ENCODE data around the gene INSYN2B.

The INSYN2B gene

DNA sequence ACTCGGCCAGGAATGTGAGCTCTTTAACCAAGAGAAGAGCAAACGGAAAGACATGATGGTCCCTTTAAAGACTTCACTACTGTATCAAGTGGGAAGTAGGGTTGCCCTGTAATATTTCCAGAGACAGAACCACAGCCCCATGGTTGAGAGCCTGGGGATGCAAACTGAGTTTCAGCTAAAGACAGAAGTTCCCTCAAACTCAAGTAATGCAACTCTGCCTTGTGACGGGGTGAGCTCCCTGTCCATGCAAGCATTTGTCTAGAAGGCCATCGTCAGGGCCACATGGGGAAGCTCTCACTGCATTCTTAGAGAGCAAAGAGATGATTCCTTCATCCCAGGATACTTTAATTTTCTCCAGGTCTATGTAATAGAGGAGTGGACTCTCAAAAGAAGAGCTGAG is 82.8 kb downstream of the INSYN2B start:
- Histone ChIP-seq H3K4me1 (ENCODE audit: insufficient read depth, low read length) (no peaks in the 10 kb centered on the region), H2AFZ (ENCODE audit: low read depth, low read length) (no peak overlapping the region), H3K9me3 (ENCODE audit: insufficient read depth, low read length, severe bottlenecking) (no peaks in the 10 kb centered on the region), H3K79me2 (ENCODE audit: insufficient read depth, low read length) (no peaks in the 10 kb centered on the region), H3K36me3 (ENCODE audit: insufficient read depth, low read length) (peaks cover 56% of the 10 kb centered on the region), H3K27me3 (ENCODE audit: insufficient read depth, low read length, poor library complexity) (no peaks in the 10 kb centered on the region), H3K4me3 (ENCODE audit: low read depth in 1 of 2, low read length in 2 of 2) (no peak overlapping the region), H3K27ac (ENCODE audit: low read length) (no peak overlapping the region), H3K4me2 (ENCODE audit: insufficient read depth, low read length) (no peak overlapping the region), H3K9ac (ENCODE audit: low read depth, low read length) (no peak overlapping the region), H4K20me1 (ENCODE audit: insufficient read depth, low read length) (0 out of 2 replicates have a peak, but pooled peaks cover 3% of the 10 kb centered on the region)
- ATAC-seq (ENCODE audit: insufficient read depth, low read depth) (no peak), DNase-seq (no peak)
- TF ChIP-seq, protein P1, sequence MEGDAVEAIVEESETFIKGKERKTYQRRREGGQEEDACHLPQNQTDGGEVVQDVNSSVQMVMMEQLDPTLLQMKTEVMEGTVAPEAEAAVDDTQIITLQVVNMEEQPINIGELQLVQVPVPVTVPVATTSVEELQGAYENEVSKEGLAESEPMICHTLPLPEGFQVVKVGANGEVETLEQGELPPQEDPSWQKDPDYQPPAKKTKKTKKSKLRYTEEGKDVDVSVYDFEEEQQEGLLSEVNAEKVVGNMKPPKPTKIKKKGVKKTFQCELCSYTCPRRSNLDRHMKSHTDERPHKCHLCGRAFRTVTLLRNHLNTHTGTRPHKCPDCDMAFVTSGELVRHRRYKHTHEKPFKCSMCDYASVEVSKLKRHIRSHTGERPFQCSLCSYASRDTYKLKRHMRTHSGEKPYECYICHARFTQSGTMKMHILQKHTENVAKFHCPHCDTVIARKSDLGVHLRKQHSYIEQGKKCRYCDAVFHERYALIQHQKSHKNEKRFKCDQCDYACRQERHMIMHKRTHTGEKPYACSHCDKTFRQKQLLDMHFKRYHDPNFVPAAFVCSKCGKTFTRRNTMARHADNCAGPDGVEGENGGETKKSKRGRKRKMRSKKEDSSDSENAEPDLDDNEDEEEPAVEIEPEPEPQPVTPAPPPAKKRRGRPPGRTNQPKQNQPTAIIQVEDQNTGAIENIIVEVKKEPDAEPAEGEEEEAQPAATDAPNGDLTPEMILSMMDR (IDR thresholded peaks at IDR 0.05; ENCODE audit: borderline replicate concordance, extremely low read depth, low read length, poor library complexity, severe bottlenecking), result no peak
- no peak for TF ChIP-seq EZH2 (IDR thresholded peaks at IDR 0.05; ENCODE audit: borderline replicate concordance, low read depth, low read length, severe bottlenecking)

DNA sequence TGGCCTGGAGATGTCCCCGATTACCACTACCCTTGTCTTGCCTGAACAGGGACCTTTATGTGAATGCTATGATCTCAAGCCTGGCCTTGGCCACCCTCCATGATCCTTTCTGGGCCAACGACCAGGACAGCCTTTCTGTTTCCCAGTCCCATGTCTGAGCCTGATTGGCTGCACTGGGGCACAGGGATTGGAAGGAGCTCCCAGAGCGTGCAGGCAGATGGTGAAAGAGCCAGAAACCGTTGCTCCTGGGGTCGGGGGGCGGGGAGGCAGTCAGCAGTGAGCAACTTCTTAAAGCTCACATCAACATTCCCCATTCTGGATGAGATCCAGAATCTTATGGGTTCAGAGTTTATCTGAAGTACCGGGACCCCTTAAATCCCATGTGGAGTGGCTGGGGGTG is 84.4 kb downstream of the INSYN2B start:
- ATAC-seq (ENCODE audit: insufficient read depth, low read depth) (no peak), DNase-seq (no peak)
- no peak overlapping the region for H3K9ac ChIP-seq (ENCODE audit: low read depth, low read length)
- H3K4me2 ChIP-seq (ENCODE audit: insufficient read depth, low read length), result no peak overlapping the region
- H3K4me1 ChIP-seq (ENCODE audit: insufficient read depth, low read length), result no peaks in the 10 kb centered on the region
- H3K27me3 ChIP-seq (ENCODE audit: insufficient read depth, low read length, poor library complexity), result no peaks in the 10 kb centered on the region
- H2AFZ ChIP-seq (ENCODE audit: low read depth, low read length), result no peak overlapping the region
- H3K9me3 ChIP-seq (ENCODE audit: insufficient read depth, low read length, severe bottlenecking), result no peaks in the 10 kb centered on the region
- no peaks in the 10 kb centered on the region for H3K79me2 ChIP-seq (ENCODE audit: insufficient read depth, low read length)
- no peak overlapping the region for H3K27ac ChIP-seq (ENCODE audit: low read length)
- H4K20me1 ChIP-seq (ENCODE audit: insufficient read depth, low read length), result no peaks in the 10 kb centered on the region
- TF ChIP-seq EZH2 (IDR thresholded peaks at IDR 0.05; ENCODE audit: borderline replicate concordance, low read depth, low read length, severe bottlenecking), result no peak
- TF ChIP-seq, protein P1 (IDR thresholded peaks at IDR 0.05; ENCODE audit: borderline replicate concordance, extremely low read depth, low read length, poor library complexity, severe bottlenecking), result no peak
- peaks cover 46% of the 10 kb centered on the region for H3K36me3 ChIP-seq (ENCODE audit: insufficient read depth, low read length)
- H3K4me3 ChIP-seq (ENCODE audit: low read depth in 1 of 2, low read length in 2 of 2), result no peak overlapping the region

DNA sequence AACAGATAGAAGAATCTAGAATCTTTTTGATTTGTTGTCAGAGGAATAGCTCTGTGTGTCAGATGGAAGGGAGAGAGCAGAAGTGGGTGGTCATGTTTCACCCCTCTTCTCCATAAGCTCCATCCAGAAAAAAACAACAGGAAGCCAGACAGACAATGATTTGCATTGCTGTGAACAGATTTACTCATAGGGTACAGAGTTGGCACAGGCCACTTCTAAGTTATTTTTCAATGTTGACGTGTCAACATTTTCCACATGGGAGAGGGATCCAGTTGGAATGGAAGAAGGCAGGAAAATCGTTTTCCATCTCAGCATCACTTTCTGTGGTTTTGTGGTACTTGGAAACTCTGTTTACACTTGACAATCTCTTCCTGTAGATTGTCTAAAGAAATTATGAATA is 86.7 kb downstream of the INSYN2B start:
- no peak for TF ChIP-seq EZH2 (IDR thresholded peaks at IDR 0.05; ENCODE audit: borderline replicate concordance, low read depth, low read length, severe bottlenecking)
- TF ChIP-seq, protein P1 (IDR thresholded peaks at IDR 0.05; ENCODE audit: borderline replicate concordance, extremely low read depth, low read length, poor library complexity, severe bottlenecking), result no peak
- Histone ChIP-seq H3K79me2 (ENCODE audit: insufficient read depth, low read length) (no peaks in the 10 kb centered on the region), H3K4me3 (ENCODE audit: low read depth in 1 of 2, low read length in 2 of 2) (no peak overlapping the region), H3K9me3 (ENCODE audit: insufficient read depth, low read length, severe bottlenecking) (no peaks in the 10 kb centered on the region), H2AFZ (ENCODE audit: low read depth, low read length) (no peak overlapping the region), H3K4me2 (ENCODE audit: insufficient read depth, low read length) (no peak overlapping the region), H3K36me3 (ENCODE audit: insufficient read depth, low read length) (peaks cover 36% of the 10 kb centered on the region), H3K9ac (ENCODE audit: low read depth, low read length) (no peak overlapping the region), H3K27me3 (ENCODE audit: insufficient read depth, low read length, poor library complexity) (no peaks in the 10 kb centered on the region), H3K4me1 (ENCODE audit: insufficient read depth, low read length) (no peaks in the 10 kb centered on the region), H3K27ac (ENCODE audit: low read length) (no peak overlapping the region), H4K20me1 (ENCODE audit: insufficient read depth, low read length) (no peaks in the 10 kb centered on the region)
- ATAC-seq (ENCODE audit: insufficient read depth, low read depth), result no peak
- no peak for DNase-seq

DNA sequence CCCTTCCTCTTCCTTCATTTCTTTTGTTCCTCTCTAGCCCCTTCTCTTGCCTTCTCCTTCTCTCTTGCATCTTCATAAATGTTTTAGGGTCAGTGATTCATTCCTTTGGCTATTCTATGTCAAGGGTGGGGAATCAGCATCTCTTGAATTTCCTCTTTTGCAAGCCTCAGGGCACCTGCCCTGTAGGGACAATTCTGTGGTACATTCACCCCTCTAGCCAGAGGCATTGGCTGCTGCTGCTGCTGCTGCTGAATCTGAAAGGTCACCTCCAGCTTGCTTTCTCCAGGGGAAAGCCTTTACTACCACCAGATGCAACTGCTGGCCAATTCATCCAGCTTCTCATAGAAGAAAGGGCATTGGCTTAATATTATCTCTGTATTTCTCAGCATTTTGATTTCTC is 87.3 kb downstream of the INSYN2B start:
- H4K20me1 ChIP-seq (ENCODE audit: insufficient read depth, low read length), result no peaks in the 10 kb centered on the region
- no peaks in the 10 kb centered on the region for H3K9me3 ChIP-seq (ENCODE audit: insufficient read depth, low read length, severe bottlenecking)
- no peak for DNase-seq
- H3K79me2 ChIP-seq (ENCODE audit: insufficient read depth, low read length), result no peaks in the 10 kb centered on the region
- H3K4me2 ChIP-seq (ENCODE audit: insufficient read depth, low read length), result no peak overlapping the region
- H3K9ac ChIP-seq (ENCODE audit: low read depth, low read length), result no peak overlapping the region
- H3K4me1 ChIP-seq (ENCODE audit: insufficient read depth, low read length), result no peaks in the 10 kb centered on the region
- H3K27ac ChIP-seq (ENCODE audit: low read length), result no peak overlapping the region
- ATAC-seq (ENCODE audit: insufficient read depth, low read depth), result no peak
- H3K27me3 ChIP-seq (ENCODE audit: insufficient read depth, low read length, poor library complexity), result no peaks in the 10 kb centered on the region
- no peak for TF ChIP-seq EZH2 (IDR thresholded peaks at IDR 0.05; ENCODE audit: borderline replicate concordance, low read depth, low read length, severe bottlenecking)
- TF ChIP-seq, protein P1 (IDR thresholded peaks at IDR 0.05; ENCODE audit: borderline replicate concordance, extremely low read depth, low read length, poor library complexity, severe bottlenecking), result no peak
- H3K36me3 ChIP-seq (ENCODE audit: insufficient read depth, low read length), result peaks cover 31% of the 10 kb centered on the region
- no peak overlapping the region for H3K4me3 ChIP-seq (ENCODE audit: low read depth in 1 of 2, low read length in 2 of 2)
- H2AFZ ChIP-seq (ENCODE audit: low read depth, low read length), result no peak overlapping the region

Measured in DND-41 (cell line).